Retina (tissue), 1 donor: Measurements from ENCODE around the gene ATG7.
"Not testable (repeated sequence)": the region's sequence is repeated elsewhere in the genome, so short reads cannot be mapped to it uniquely, and the experiment has no call there.

Experiments
- DNase-seq: peaks from one replicate; pipeline ENCODE4 v3.0.0-alpha.2; 2016

The ATG7 gene

DNA sequence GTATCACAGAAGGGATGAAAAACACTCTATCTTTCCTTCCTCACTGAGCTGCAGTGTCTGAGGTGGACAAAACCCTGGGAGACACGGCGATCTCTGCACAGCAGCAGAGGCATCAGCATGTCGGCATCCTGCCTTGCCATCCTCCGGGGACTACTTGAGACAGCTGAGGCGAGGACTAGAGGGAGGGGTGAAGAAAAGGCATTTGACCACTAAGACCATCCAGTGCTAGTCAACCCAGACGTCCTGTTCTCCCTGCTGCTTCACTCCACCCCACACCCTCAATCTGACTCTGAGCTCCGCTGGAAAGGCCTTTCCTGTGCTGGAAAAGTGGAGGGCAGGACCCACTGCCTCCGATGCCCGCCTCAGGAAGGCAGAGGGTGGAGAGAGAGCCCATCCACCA, 304.3 kb downstream of the ATG7 start:
- DNase-seq = no peak

DNA sequence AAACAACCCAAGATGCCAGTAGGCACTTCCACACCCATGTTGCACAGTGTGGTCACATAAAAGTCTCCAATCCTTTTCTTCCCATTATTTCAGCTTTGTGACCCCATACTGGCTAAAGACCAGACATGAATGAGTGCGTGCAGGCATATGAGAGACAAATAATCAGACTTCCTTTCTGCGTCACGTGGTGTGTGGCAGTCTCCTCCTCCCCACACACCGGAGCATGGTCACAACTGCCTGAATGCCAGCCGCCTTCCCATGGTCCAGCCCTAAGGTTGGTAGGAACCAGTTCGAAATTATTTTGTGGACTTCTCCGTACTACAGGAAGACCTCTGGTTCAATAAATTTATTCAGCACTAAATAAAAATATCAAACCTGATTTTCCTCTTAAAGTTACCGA, 306.0 kb downstream of the ATG7 start:
- no peak for DNase-seq

DNA sequence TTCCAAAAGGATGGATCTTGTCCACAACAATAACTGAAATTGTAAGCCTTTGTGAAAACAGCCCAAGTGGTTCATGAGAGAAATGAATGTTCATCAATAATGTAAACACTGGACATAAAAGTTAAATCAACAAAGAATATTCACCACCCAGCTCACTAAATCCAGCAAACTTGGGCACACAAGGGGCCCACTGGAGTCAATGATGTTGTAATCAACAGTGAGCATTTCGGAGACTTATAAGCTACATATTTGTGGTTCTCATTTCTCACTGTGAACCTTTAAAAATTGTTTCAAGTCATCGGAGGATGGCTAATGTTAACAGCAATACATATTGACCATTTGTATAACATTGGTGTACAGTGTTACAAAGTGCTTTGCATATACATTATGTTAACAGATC, 308.4 kb downstream of the ATG7 start:
- DNase-seq = no peak

GRCh38 chr3:11581237-11582190, 309.3 kb downstream of the ATG7 start:
- DNase-seq = no peak

- no peak for DNase-seq
Measured at GRCh38 chr3:11582191-11582968, 310.2 kb downstream of the ATG7 start.

- no peak for DNase-seq
Measured at GRCh38 chr3:11583235-11583634, 311.0 kb downstream of the ATG7 start.

DNA sequence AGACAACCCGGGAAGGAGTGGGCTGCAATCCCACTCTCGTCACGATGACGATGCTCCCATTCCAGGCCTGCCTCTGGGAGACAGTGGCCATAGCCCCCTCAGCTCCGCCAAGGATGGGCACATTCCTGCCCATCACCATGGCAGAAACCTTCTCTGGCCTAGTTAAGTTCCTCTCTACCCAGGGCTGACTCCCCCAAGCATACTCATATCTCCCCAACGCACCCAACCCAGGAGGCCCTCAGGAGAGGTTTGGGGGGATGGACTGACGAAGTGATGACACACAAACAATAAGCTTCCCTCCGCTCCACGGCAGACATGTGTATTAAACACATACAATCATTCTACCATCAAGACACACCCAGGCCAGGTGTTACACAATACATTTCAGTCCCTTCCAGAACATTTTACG, 311.4 kb downstream of the ATG7 start:
- DNase-seq = no peak

GRCh38 chr3:11584570-11584969, 312.4 kb downstream of the ATG7 start:
- no peak for DNase-seq

DNA sequence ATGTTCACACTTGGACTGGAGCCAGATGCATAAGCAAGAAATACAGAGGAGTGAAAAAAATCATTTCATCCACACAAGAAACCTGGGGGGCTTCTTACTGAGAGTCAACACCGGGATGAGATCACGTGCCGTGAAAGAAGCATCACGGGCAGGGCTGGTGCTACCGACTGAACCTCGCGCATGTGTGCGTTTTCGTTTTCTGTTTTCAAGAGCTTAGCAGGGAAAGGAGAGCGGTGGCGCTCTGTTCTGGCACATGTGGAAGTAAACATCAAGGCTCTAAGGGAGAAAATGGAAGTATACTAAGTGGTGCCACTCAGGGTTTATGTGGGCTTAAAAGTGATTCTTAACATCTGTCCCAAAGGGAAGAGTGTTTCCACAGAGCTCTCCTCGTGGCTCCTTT, 315.6 kb downstream of the ATG7 start:
- DNase-seq = no peak

DNA sequence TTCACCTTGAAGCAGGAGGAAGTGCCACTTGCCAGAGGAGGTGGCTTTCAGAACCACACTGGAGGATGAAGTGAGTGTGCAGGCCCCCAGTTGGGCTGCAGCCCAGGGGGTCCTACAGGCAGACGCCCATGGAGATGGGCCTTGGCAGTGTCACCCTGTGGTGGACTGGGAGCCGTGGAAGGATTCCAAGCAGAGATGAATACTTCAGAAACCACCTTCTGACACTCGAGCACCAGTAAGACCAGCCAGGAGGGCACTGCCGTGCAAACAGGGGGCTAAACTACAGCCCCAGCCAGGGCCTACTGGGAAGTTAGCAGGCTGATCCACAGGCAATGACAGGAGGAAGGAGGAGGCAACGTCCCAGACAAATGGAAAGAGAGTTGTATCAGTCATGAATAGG, 316.1 kb downstream of the ATG7 start:
- DNase-seq = no peak

GRCh38 chr3:11588755-11589154, 316.6 kb downstream of the ATG7 start:
- no peak for DNase-seq

- no peak for DNase-seq
Measured at GRCh38 chr3:11589706-11590105, 317.5 kb downstream of the ATG7 start.

- no peak for DNase-seq
Measured at GRCh38 chr3:11591002-11591355, 318.8 kb downstream of the ATG7 start.

DNA sequence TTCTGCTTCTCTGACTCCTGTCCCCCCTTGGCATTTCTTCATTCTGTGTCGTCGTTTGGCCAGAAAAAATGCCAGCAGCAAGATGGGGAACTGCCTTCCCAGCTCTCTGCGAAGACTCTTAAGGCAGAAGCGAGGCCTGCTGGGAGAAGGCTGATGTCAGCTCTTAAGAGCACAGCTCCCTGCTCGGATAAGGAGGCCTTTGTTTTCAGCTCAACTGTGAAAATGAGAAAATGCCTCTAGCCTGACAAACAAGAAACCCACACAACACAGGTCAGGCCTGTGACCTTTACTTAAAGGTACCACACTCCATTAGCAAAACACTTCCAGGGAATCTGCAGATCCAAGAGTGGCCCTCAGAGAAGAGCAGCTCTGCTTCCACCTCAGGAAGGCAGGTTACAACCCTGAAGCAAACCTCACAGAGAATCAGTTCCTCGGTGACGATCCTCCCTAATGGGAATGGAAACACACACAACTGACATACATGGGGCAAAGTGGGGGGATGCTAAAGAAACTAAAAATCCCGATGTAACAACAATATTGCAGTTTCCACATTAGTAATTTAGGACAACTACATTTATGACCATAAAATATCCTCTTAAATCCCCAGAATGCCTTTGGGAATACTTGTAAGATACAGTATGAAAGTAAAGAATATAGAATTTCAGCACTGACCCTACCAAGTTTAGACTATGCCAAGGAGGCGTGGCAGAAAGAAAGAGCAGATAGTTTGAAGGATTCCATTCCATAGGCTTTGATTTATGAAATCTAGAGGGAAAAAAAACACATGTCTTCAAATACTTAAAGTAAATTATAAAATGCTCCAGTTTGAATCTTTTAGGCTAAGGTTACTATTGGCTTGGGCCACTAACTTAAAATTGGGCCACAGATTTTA, 319.4 kb downstream of the ATG7 start:
- DNase-seq = peak; percentile 87

DNA sequence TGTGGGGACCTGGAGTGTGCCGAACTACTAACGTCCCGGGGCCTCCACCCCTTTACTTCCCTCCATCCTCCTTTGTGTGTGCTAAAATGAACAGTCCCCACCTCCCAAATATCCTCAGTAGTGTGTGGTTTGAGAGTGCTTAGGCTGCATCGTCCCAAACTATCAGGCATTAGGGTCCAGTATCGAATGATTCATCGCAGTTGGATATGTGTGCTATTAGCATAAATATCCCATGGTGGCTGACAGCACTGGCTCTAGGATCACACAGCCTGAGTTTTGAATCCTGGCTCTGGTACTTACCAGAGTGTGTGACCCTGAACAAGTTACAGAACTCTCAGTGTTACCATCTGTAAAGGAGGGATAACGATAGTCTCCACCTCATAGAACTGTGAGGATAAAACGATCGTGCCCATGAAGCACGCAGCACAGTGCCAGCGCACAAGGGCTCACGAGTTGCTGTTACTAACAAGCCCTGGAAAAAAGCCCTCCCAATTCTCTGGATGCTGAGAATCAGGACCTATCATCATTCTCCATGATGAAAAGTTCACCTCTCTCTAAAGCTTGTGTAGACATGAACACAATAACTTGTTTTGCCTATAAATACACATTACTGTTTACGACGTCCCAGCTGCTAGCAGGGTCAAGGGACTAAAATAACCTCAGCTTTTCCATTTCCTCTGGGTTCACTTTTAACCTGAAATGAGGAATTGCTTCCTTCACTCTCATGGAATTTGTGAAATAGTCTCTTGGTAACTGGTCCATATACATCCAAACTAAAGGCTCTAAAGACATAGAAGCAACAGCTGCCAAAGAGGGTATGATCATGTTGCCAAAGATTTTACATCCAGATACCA, 320.5 kb downstream of the ATG7 start:
- no peak for DNase-seq

GRCh38 chr3:11593318-11594034, 321.3 kb downstream of the ATG7 start:
- no peak for DNase-seq

DNA sequence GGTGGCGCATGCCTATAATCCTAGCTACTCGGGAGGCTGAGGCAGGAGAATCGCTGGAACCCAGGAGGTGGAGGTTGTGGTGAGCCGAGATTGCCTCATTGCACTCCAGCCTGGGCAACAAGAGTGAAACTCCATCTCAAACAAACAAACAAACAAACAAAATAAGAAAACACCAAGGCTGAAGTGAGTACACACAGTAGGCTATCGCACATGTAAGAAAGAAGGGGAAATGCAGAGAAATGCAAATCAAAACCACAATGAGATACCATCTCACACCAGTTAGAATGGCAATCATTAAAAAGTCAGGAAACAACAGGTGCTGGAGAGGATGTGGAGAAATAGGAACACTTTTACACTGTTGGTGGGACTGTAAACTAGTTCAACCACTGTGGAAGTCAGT, 322.8 kb downstream of the ATG7 start:
- not testable (repeated sequence) for DNase-seq

GRCh38 chr3:11596387-11596786, 324.2 kb downstream of the ATG7 start:
- DNase-seq = no peak

- peak; percentile 56 for DNase-seq
Measured at GRCh38 chr3:11600501-11601282, 328.5 kb downstream of the ATG7 start.

- no peak for DNase-seq
Measured at GRCh38 chr3:11601446-11602238, 329.4 kb downstream of the ATG7 start.
